GM08714 (cell line): Measurements from ENCODE around the gene KAZN.

ENCODE experiments used
- H3K4me3 ChIP-seq: fragments of 200-500 bp; sonication (Bioruptor generic); 2 replicates; pipeline ENCODE4 v1.5.1; 2014; ENCODE audit warnings: mild to moderate bottlenecking, low read length, inconsistent platforms
- ZNF274 ChIP-seq: IDR thresholded peaks from 2 replicates; pipeline ENCODE4 v1.6.1; 2012; ENCODE audit warnings: mild to moderate bottlenecking, low read depth, low read length

KAZN gene

DNA sequence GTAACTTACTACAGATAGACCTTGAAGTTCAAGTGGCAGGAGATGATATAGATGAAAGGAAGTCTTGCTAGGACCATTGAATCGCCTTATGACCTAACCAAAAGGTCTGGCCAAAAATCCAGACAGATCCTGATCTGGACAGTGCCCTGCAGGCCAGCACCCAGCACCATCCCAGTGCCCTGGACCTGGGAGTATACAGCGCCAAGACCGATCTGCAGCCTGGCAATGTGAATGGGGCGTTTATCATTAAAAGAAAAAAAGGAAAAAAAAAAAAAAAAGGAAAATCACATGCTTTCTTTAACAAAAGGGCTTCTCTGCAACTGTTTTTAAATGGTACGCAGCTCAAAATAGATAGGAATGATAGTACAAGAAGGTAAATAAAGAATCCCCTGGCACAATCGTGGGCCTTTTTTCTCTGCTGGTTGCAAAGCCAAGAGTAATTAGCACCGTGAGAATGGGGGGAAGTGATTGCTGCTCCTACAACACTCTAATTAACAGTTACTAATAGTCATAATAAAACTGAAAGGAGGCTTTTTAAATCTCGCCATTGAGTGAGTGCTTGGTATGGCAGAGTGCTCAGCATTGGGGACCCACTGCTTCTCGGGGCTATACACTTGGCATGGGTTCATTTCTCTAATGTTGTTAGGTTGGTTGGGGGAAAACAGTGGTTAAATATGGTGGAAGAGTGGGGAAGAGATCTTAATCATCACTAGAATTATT is 146.7 kb downstream of the KAZN start:
- H3K4me3 ChIP-seq: no peak overlapping the region
- TF ChIP-seq ZNF274: no peak

DNA sequence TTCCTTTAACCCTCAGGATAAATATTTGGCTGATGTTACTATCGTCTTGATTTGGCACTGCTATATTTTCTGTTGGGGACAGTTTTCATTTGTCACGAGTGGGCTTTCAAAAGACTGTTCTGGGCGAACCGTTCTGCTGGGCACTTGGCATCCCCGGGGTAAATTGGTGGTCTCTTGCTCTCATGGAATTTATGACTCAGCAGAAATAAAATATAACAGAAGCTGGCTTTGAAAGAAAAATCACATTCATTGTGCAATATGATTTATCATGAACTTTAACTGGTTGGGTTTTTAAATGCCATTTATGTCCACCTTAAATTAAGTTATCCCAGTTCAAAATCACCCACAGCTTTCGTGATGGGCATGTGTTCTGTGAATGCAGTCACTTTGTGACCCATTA is 147.3 kb downstream of the KAZN start:
- no peak for TF ChIP-seq ZNF274
- H3K4me3 ChIP-seq: no peak overlapping the region

DNA sequence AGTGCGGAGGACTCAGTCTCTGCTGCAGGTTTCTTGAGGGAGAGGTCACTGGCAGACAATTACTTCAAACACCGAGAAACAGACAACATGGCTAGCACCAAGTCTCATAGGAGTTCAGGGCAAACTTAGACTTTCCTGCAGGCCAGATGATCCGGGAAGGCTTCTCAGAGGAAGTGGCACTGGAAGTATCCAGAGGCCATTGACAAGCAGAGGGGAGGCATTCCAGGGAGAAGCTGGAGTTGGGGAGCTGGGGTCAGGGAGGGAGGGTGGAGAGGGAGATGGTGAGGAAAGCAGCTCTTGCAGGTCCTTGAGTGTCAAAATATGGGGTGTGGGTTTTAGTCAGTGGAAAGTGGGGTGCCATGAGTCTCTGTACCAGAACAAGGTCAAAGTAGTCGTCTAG is 147.9 kb downstream of the KAZN start:
- no peak for TF ChIP-seq ZNF274
- H3K4me3 ChIP-seq: no peak overlapping the region

DNA sequence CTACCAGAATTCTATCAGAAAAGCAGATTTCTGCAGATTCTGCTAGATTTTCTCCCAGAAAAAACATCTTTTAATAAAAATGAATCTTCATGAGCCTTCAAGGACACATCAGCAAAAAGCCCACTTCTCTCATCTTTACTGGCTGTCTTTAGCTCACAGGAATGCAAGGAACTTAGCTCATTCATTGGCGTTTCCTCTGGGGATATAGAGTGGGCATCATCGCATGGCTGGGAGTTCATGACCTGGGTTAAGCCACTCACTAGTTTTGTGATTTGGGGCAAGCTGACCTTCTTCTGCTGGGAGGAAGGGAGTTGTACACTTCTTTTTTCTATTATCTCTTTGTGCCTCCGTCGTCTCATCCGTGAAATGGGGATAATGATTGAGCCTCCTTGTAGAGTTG is 149.7 kb downstream of the KAZN start:
- no peak for TF ChIP-seq ZNF274
- no peak overlapping the region for H3K4me3 ChIP-seq

DNA sequence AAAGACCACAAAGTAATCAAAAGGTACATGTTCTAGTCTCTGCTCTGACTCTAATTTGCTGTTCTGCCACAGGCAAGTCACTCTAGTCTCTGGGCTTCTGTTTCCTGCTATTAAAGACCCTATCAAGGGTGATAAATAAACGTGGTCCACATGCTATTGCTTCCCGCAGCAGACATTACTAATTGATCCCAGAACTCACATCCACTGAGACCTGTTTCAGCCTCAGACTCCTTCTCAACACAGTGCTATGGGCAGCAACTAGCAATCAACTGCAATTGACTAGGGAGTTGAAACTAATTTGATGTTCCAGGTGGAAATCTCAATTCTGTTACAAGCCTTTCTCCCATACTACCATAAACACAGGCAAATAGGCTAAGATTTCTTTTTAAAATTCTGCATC is 150.5 kb downstream of the KAZN start:
- TF ChIP-seq ZNF274: no peak
- H3K4me3 ChIP-seq: no peak overlapping the region

DNA sequence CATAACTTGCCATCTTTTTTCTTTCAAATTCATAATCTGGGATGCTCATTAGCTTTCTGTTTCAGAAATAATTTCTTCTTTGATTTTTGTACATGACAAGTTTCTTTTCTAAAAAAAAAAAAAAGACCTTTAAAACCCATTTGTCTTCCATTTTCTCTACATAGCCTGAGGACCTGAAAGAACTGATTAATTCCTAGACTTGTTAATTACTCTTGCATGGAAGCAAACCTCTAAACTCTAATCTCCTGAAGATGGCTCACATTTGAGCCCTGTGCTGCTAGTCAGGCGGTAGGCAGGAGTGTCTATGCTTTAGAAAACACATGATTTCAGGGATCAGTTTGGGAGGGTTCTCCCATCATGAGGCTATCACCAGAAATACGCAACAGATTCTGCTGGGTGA is 152.0 kb downstream of the KAZN start:
- no peak for TF ChIP-seq ZNF274
- H3K4me3 ChIP-seq: no peak overlapping the region

DNA sequence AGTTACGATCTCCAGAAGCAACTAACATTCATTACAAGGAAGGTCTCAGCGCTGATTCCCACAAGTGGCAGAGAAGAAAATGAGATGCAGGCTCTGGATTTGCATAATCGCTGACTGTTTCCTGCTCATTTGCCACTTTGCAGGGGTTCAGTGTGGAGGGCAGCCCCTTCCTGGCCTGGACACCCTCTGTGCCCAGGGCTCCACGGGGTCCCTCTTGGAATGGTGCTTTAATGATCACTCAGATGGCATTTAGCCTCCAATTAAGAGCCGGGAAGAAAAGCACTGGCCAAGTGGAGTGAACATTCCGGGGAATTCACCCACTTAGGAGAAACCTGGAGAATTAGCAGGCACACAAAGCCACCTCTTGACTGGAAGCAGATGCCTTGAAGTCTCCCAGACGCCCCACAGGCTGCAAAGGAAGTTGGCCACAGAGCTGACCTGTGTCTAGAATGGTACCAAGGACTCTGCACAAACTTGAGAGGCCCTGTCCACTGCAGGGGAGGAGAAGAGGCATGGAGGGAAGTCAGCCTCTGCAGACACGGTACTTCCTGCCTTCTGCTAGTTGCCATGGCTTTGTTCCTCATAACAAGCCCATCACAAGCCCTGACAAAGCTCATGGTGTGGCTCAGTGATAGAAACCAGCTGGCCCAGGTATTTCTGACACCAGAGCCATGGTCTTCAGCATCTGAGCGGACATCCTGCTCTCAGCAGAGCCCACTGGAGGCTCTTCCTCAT is 157.2 kb downstream of the KAZN start:
- no peak for TF ChIP-seq ZNF274
- no peak overlapping the region for H3K4me3 ChIP-seq

DNA sequence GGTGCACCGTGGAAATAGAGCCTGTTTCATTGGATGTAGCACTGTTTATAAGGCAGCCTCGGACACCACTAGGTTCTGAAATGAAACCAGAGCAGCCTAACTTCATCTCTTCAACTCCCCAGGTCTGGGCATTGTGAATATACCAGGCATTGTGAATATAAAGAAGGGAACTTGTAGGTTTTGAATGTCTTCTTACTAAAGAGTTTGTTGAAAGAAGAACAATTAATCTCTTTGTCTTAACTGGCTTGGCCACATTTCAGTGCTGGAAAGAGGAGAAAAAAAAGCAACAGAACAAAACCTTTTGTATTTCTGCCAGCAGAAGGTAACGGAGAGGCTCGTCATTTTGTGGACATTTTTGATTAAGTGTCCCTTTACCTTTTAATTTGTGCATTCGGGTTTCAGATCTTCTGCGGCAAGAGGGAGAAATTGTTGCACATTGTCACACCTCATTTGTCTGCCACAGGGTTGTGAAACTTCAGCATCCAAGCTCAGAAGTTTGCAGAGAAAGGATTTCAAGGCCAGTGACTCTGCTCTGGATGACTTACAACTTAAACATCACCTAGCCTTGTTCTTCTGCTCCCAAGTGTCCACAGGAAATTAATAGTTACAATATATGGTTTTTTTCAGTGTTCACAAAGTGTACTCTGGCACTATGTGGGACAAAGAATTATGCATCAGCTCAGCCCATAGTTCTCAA is 158.3 kb downstream of the KAZN start:
- H3K4me3 ChIP-seq: no peak overlapping the region
- no peak for TF ChIP-seq ZNF274

DNA sequence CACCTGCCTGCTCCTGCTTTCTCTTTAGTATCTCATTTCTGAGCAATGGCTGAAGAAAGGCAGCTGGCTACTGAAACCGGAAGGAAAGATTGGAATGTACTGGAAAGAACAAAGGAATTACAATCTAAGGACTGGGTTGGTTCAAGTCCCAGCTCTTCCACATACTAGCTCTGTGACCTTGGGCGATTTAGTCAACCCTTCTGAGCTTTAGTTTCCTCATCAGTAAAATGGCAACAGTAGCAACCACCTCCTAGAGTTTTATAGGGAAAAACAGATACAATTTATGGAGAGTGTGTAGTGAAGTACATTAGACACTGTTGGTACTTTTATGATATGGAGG is 158.8 kb downstream of the KAZN start:
- no peak for TF ChIP-seq ZNF274
- H3K4me3 ChIP-seq: no peak overlapping the region

DNA sequence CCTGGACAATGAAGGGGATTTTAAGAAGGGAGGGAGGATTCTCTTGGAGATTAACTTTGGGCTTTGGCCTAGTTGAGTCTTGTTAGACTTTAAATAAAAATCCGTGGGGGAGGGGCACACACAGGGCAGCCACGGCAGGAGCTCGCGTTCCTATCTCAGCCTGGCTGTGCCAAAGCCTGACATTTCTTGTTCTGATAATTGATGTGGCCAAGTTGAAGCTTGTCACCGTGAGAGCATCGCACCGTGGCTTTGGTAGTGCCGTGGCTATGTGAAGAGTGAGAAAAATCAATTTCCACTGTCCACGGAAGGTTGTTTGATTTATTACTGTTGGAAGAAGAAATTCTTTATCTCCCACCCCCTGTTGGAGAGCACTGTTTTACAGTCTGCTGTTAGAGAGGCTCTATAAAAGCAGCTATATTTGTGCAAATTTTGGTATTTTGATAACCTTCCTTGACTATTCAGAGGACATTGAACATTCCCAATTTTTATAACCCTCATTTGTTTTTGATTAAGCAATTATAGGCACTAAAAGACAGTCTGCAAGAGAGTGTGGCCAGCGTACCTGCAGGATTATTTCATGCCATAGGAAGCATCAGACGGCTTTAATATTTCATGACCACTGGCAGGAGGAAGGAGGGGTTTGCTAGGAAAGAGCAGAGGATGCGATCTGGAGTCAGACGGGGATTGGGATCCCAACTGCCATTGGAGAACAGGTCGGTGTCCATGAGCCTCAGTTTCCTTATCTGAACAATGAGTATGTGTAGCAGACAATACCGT is 160.7 kb downstream of the KAZN start:
- no peak for TF ChIP-seq ZNF274
- H3K4me3 ChIP-seq: no peak overlapping the region

DNA sequence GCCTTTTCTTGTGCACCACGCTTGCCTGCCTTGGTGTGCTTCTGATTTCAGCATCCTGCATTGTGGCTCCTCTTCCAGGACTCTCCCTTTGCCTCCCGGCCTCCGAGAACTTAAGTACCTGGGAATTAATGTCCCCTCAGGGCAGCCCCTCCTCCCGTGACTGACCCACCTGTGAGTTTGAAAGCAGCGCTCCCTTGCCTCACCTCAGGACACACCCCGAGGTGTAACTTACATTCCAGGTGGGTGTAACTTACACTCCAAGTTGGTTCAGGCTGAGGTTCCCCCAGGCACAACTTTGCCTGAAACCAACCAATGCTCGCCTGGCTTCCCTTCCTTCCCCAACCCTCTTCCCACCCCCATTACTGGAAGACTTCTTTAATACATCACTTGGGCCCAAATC is 161.4 kb downstream of the KAZN start:
- H3K4me3 ChIP-seq: no peak overlapping the region
- no peak for TF ChIP-seq ZNF274

DNA sequence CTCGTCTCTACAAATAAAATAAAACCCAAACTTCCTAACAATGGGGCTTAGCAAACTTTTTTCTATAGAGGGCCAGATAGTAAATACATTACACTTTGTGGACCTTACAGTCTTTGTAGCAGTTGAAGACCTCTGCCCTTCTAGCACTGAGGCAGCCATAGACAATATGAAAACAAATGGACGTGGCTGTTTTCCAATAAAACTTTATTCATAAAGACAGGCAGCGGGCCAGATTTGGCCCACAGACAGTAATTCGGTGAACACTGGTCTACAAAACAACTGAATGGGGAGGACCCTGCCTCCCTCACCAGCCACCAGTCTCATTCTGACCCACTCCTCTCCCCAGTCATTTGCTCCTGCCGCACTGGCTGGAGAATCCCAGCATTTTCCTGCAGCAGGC is 162.3 kb downstream of the KAZN start:
- H3K4me3 ChIP-seq: no peak overlapping the region
- no peak for TF ChIP-seq ZNF274

DNA sequence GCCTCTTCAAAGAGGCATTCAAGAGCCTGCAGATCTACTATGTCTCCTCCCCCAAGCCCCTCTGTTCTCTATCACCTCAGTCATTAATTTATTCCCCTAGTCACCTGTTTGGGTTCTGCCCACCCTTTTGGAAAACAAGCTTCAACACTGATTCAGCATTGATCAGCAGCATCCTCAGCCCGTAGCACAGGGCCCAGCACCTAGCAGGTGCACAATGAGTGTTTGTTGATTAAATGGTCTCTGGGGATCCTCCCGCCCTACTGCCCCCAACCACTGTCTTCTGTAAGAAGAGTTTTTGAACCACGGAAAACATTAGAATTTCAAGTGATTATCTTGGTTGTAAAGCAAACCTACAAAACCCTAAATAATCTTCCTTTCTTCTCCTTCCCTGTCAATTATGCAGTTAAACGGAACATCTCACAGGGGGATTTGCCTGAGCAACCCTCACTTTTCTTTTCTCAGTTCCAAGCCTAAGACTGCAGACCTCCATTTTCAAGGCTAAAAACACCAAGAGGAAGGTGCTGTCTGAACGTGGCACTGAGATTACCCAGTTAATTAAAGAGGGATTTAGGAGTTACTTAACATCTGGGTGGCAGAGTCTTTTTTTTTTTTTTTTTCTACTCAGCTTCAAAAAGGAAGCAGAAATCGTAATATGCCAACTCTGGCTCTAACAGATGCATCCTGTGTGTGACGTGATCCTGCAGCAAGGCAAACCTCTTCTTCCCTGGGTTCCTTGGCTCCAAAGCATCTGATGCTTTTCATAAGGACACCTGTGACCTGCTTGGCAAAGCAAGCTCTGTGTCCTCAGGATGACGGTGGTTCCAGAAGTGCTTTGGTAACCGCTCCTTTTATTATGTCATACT is 163.0 kb downstream of the KAZN start:
- no peak for TF ChIP-seq ZNF274

More for the DNA sequence above, 163.0 kb downstream of the KAZN start:
- H3K4me3 ChIP-seq: no peak overlapping the region
